Stimulated activated CD4-positive, alpha-beta T cell treated with anti-CD3 and anti-CD28 coated beads, Interleukin-1b, Interleukin-23, amount 100 ng/mL, for 48 hours (primary cell): ENCODE results near the gene IL25.

Experiments used
- DNase-seq: peaks from one replicate; pipeline ENCODE4 v3.0.0-alpha.2; 2020

Gene IL25

DNA sequence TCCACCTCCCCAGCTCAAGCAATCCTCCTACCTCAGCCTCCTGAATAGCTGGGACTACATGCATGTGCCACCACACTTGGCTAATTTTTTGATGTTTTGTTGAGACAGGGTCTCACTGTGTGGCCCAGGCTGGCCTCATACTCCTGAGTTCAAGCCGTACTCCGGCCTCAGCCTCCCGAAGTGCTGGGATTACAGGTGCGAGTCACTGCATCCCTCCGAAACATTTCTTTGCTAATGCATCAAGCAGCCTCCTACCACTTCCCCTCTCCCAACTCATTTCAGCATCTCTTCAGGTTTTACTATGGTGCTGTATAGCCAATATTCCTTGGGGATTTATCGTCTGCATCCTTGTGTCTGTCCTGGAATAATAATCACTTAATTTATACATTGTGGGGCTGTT is 17.6 kb upstream of the IL25 start:
- DNase-seq: no peak

DNA sequence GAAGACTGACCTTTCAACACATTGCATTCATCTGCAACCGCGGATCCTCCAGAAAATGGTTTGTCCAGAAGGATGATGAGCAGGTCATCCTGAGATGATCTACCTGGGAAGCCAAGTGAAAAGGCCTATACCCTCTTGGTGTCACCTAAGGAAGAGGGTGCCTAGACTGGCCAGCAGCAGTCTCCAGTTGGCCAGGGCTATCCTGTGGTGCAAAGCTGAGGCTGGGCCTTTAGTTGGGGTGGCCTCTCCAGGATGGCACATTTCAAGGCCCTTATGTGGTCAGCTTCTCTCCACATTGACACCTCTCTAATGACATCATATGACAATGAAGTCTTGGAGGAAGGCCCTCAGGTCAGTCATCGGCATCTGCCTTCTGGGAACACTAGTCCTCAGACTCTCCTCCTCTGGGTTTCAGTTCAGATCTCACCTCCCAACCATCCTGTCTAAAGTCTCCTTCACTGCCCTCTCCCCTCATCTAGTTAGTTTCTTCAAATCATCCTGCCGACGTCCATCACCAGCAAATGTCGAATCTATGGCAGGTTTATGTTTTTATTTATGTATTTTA is 16.7 kb upstream of the IL25 start:
- DNase-seq: no peak

DNA sequence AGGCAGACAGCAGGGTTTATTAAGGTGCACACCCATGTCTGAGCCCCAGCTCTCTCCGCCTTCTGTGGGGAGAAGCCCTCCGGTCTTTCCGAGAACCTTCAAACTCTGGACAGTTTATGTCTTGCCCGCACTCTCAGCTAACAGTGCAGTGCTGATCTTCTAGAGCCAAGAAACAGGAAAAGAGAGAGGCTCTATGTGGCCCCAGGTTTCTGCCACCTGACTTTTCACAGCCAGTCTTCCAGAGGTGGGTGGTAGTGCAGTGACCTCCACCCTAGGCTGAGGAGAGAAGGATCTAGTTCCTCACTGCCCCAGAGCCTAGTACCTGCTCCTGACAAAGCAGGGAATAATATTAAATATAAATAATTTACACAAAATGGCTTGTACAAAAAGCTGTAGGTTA is 15.9 kb upstream of the IL25 start:
- no peak for DNase-seq

DNA sequence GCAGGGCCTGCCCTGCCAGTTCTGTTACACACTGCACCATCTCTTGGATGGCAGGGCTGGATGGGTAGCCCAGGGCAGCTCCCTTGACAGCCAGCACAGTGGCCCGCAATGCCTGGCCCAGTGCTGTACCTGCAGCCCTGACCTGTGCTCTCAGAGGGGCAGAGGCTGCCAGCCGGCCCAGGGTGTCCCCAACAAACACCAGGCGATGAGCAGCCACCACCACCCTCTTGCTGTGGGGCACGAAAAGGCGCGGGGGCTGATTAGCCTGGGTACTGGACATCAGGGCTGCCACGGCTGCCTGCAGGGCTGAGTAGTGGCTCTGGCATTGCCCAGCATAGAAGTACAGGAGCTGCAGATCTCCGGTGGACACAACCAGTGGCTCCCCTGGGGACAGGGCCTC is 15.3 kb upstream of the IL25 start:
- no peak for DNase-seq

DNA sequence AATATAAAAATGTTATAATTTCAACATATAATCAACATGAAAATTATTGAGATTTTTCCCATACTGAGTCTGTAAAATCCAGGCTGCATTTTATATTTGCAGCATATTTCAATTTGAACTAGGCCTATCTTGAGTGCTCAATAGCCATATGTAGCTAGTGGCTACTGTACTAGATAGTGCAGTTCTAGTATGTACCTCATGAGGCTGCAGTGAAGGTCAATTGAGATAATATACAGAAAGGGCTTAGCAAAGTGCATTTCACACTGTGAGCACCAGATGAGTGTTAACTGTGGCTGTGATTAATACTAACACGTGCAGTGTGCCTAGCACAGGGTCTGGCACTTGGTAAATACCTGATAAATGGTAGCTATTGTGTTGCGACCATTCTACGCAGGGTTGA is 14.6 kb upstream of the IL25 start:
- DNase-seq: no peak

DNA sequence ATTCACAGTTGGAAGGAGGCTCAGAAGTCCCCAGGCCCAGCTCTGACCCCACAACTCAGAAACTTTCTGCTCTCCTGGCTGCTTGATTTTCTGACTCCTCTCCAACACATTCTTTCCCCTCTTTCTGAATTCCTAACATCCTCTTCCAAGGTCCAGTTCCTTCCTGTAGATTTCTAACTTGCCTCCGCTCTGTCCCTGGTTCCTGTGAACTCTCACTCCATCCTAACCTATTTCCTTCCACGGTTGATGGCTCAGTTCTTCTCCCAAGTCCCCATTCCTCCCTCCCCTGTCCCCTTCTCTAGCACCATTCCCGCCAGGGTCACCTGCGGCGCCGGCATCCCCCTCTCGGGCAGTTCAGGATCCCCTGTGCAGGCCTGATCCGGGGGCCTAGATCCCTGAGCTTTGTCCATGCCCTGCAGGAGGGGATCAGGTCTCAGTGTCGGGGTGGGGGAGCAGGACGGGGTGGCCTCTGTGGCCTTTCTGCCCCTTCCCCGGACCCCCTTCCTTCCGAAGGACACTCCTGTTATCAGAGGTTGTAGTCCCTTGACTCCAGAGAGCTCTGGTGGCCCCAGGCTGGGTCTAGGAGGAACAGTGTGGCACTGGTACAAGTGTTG is 13.9 kb upstream of the IL25 start:
- no peak for DNase-seq

DNA sequence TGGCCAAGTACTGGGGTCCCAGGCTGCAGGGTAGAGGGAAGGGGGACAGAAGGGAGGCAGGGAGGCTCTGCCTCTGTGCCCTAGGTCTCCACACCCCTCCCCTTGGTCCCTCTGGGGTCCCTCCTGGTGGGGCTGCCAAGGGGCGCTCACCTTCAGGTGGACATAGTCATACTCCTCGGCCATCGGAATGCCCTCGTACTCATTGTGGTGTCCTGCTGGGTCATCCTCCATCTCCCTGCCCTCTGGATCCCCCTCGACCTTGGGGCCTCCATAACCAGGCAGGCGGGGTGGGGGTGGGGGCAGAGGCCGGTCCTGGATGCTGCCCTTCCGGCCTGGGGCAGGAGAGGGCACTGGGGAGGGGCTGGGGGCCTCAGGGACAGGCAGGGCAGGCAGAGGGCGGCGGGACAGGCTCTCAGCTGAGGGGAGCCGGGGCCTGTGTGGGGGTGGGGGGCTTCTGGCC is 13.4 kb upstream of the IL25 start:
- no peak for DNase-seq

DNA sequence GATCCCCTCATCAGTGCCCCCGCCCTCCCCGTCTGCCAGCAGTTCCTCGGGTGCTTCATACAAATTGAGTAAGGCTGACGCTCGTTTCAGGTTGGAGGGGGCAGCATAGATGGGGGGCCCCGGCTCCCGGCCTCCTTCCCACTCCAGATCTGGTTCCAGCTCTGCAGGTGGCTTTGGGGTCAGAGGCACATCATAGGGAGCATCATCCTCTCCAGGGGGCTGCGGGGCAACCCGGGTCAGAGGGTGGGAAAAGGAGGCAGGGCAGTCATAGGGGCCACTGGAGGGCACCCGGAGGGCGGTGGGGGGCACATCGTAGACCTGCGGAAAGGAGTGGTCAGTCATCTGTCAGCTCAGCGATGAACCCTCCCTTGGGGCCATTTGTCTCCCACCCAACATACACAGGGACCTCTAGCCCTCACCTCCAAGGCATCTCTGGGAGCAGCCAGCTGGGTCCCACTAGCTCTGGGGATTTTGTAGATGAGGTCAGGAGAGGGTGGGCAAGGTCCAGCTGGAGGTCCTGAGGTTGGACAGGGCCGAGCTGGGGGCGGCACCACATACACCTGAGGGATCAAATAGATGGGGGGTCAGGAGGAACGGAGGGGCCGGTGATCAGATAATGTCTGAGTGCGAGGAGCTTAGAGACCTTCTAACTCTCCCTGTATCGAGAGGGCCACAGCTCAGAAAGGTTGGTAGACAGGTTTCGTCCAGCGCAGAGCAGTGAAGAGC is 12.7 kb upstream of the IL25 start:
- no peak for DNase-seq

DNA sequence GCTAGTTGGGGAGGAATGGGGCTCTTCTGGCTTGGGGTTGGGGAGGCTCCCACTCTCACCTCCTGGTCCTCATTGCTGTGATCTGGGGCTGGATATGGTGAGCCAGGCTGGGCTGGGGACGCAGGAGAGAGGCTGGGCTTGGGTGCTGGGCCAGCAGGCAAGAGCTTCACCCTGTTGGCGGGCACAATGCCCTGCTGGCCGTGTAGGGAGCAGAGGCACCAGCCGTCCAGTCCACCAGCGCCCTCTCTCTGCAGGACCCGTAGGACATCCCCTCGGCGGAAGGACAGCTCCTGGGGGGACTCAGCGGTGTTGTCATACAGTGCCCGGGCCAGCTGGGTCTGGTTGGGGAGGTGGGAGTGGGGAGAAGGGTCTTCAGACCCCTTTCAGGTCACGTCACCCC is 12.1 kb upstream of the IL25 start:
- DNase-seq: no peak

DNA sequence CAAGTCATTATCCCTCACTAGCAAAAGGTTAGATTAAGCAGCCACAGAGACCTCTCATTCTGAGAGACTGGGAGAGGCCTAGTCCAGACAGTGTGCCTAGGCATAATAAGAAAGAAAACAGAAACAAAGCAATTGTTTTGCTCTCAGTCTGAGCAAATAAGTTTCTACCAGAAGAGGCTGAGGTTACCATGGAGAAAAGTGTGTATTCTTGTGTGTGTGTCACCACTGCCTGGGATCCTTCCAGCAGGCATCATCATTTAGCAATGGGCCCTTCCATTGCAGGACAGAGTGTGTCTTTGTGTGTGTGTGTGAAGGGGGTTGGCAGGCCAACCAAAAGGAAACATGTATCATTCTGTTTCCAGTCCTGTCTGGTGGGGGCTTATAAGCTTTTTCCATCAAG is 11.3 kb upstream of the IL25 start:
- no peak for DNase-seq

DNA sequence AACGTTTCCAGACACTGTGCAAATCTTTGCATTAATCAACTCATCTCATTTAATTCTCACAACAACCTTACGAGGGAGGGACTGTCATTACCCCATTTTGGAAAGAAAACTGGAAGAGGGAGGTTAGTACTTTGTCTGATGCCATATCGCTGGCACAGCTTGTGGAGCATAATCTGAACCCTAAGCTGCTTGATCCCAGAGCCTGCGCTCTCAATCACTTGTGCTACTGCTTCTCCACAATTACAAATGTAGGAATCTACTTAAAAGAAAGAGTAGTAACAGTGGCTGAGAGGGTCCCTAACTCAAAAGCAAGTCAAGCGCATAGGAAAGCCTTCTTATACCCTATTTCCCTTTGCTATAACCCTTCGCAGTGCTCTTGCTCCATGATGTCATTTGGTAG is 10.8 kb upstream of the IL25 start:
- no peak for DNase-seq

DNA sequence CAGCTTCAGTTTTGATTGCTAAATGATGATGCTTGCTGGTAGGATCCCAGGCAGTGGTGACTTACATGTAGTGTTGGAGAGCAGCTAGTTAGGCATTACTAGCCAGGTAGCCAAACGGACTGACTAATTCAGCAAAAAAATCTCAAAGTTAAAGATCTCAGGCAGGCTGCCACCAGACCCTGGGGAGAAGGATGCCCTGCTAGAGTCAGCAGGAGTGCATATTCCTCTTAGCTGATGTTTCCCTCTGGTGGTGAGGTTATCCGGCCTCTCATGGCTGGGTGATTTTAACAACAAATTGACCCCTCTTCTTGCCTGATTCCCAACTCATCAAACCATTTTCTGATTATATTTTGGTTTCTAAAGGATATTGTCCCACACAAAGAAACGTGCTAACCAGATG is 10.4 kb upstream of the IL25 start:
- no peak for DNase-seq

DNA sequence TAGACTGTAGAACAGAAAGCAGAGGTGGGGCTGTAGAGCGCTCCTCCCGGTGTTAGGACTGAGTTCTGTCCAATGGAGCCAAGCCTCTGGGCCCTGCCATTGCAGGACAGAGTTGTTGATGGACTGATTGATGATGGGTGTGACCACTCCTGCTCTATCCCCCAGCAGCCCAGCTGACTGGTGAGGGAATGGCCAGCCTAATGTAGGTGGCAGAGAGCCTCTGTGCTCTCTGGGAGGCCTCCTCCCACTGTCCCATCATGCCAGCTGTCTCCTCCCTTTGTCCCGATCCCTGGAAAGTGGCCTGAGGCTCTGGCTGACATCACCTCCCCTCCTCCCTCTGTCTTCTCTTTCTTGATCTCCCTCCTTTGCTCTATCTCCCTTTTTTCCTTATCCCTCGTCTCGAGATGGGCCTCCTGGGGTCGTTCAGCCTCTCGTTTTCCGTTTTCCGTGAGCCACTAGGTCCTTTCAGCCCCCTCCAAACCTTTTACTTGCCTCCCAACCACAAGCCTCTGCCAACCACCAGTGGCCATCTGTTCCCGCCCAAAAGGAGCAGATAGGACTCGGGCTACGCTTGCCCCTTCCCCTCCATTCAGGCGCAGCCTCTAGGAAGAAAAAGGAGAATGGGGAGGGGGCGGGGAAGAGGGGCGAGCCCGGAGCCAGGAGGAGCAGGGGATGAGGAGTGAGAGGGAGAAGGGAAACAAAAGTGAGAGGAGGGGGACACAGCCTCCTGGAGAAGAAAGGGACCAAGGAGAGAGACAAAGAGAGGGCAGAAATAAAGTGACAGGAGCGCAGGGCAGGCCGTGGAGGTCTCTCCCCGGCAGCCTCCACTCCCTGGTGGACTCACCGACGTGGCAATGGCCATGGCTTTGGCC is 8.2 kb upstream of the IL25 start:
- DNase-seq: no peak

DNA sequence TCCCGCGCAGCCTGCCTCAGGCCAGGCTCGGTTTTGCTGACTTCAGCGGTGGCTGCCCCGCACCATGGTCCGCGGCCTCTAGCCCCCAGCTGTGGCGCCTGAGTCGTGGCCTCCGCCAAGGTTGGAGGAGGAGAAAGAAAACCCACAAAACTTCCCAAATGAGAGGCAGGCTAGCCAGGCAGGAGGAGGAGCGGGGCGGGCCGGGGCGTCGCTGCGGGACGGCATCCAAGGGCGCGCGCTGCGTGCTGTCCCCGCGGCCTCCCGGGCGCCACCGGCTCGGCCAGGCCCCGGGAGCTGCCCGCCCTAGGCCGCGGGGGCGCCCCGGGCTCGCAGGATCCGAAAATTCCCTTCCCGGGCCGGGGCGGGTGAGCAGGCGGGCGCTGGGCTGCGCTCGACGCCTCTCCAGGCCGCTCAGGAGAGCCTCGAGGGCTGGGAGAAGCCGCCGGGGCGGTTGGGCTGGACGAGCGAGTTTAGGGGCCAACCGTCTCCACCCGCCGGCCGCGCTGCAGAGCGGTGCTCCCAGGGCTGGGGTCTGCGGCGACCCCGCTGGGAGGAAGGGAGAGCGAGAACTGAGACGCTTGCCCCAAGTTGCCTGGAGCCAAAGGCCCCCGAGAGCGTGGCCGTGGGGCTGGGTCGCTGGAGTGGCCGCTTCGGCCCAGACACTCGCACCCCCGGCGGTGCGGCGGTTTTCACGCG is 7.4 kb upstream of the IL25 start, which contains the start of gene EFS:
TSS of gene EFS (minus strand) at position 137 of the 696 bp plus-strand sequence. CDS start 147 bp downstream, outside the sequence.
- DNase-seq: no peak

DNA sequence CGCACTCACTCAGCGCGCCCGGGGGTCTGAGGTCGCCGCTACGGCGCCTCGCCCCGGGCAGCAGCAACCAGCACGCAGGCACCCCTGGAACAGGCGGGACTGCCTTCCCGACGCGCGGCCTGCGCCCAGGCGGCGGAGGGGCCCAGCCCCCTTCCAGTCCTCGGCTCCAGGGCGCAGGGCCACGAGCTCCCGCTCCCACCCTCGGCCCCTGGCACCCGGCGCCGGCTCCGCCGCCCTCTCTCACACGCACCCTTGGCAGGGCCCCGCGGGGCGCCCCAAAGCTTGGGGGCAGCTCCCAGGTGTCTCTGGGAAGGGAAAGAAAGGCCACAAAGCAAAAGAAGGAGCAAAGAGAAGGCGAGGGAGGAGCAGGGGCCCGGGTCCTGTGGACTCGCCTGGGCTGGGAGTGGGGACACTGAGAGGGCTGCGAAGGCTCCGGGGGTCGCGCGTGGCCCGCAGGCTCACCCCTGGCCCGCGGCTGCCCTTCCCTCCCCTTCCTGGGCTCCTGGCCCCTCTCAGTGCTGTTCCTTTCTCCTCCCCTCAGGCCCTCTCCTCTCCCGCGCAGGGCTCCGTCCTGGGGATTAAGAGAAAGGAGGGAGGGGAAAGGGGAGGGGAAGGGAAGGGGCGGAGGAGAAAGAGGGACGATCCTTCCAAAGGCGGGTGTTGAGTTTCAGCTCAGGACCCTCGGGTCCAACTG is 6.7 kb upstream of the IL25 start:
- DNase-seq: no peak

DNA sequence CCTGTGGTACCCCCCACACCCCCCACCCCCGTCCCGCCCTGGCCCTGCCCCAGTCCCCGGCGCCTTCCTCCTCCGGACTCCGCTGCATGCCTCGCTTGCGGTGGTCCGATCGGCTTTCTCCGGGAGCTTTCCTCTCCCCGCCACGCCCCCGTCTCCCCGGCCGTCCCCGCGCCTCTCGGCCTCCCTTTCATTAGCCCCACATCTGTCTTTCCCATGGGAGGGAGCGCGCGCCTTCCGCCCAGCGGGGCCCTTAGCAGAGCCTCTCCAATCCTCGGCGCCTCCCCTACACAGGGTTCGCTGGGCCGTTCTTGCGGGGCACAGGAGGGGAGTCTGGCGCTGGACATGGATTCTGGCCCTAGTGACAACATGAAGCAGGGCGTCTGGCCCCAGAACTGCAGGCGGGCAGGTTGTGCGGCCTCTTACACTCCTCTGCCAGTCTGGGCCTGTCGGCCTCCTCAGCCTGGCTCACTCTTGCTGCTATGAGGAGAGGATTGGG is 6.1 kb upstream of the IL25 start:
- no peak for DNase-seq

DNA sequence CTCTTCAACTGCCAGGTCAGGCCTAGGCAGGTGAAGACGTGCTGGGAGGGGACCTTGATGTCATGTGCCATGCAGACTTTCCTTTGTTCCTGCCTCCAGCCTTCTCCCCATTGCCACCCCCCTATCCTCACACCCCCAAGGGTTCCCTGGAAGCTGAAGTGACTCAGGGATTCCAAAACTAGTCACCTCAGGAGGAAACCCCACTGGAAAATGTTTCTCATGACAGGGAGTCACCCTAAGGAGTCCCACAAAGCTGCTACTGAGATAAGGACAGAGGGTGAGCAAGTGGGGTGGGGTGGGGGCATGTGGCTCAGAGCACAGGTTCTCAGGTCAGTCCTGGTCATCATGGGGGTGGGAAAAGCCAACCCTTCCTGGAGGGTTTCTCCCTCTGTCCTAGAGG is 2.4 kb upstream of the IL25 start:
- no peak for DNase-seq

DNA sequence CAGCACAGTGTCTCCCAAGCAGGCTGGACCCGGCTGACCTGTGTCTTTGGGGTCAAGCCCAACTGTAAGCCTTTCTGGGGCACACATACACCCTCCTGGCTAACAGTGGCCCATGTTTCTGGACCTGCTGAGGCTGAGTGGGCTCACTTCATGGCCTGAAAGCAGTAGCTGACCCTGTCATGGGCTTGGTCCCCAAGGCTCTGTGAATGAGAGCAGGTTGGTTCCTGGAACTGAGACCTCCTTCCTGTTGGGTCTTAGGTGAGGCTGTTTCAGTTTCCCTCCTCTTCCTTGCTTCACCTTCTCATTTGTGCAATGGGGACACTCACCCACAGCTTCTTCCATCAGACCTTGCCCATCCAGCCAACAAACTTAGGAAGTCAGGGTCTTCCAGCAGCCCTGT is 744 bp upstream of the IL25 start:
- DNase-seq: no peak

DNA sequence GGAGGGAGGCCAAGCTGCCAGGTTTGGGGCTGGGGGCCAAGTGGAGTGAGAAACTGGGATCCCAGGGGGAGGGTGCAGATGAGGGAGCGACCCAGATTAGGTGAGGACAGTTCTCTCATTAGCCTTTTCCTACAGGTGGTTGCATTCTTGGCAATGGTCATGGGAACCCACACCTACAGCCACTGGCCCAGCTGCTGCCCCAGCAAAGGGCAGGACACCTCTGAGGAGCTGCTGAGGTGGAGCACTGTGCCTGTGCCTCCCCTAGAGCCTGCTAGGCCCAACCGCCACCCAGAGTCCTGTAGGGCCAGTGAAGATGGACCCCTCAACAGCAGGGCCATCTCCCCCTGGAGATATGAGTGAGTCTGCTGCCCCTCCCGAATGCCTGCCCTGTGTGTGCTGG is 432 bp downstream of the IL25 start:
- DNase-seq: no peak

DNA sequence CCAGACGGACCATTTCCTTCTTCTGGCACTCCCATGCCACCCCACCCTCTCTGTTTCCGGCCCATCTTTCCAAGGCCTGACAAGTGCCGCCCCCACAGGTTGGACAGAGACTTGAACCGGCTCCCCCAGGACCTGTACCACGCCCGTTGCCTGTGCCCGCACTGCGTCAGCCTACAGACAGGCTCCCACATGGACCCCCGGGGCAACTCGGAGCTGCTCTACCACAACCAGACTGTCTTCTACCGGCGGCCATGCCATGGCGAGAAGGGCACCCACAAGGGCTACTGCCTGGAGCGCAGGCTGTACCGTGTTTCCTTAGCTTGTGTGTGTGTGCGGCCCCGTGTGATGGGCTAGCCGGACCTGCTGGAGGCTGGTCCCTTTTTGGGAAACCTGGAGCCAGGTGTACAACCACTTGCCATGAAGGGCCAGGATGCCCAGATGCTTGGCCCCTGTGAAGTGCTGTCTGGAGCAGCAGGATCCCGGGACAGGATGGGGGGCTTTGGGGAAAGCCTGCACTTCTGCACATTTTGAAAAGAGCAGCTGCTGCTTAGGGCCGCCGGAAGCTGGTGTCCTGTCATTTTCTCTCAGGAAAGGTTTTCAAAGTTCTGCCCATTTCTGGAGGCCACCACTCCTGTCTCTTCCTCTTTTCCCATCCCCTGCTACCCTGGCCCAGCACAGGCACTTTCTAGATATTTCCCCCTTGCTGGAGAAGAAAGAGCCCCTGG is 3.1 kb downstream of the IL25 start:
- DNase-seq: no peak

DNA sequence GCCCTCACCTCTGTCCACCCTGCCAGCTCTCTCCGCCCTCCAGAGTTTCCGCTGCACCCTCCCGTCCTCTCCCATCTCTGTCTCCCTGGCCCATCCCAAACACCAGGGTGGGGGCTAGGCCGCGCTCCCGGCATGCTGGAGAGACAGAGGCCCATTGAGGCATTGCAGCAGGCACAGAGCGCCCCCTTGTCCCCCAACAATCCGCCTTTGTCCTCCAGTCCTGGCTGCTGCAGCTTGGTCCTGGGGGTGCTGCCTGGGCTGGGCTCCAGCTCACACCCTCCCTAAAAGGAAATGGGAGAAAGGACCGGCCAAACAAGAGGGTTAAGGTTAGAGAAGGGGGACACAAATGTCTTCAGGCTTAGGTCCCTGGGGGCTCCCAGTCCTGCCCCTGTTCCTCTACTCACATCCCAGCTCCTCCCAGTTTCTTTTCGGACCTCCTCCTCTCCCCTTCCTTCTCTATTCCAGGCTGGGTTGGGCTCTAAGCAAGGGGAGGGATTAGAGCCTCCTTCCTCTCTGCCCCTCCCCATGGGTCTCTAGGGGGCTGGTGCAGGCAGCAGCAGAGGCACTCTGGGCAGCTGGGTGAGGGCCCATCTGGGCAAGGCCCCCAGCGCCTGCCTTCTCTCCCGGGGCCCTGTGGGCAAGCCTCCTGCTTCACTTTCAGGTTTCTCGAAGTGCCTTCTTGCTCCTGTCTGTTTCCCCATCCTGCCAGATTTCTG is 4.0 kb downstream of the IL25 start, which contains the start of gene CMTM5:
TSS of gene CMTM5 (plus strand) at position 565 of the 716 bp plus-strand sequence. CDS start 206 bp downstream, outside the sequence.
- DNase-seq: no peak
